ENCODE measurements around the gene CNGB1. TPM values are rescaled to one million over a fixed set of nuclear protein-coding genes. Genes with fewer than 3 reads are reported as not detected.

CNGB1 gene
- total RNA-seq, 1 donor: not detected

DNA sequence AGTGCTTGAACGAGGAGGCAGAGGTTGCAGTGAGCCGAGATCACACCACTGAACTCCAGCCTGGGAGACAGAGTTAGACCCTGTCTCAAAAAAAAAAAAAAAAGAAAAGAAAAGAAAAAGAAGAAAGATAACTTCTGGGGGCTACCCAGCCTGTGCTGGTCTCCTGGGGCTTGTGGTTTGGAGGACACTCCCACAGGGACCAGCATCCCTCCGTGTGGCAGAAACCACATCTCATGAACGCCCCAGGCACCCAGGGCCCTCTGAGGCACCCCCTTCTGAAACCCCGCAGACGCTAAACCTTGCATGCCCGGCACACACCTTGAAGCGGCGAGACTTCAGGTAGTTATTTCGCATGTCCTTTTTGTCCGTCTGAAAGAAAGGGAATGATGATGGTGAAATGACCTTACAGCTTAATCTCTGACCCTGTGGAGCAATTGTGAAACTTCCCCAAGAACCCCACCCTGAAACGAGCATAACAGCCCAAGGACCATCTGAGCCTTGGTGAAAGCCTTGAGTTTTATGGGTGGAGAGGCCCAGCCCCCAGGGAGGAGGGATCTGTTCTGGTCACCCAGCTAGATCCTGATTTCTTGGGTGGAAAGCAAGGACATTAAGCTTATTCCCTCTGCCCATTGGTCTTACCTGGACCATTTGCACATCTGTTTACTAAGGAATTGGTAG is 55.0 kb downstream of the CNGB1 start:
- Histone ChIP-seq H3K27me3 (ENCODE audit: insufficient read depth, low read length) (peaks cover 26% of the 10 kb centered on the region), H3K4me1 (ENCODE audit: insufficient read depth, low read length) (no peaks in the 10 kb centered on the region), H3K4me3 (ENCODE audit: insufficient read depth, low read length) (no peak overlapping the region), H3K4me2 (ENCODE audit: insufficient read depth, low read length) (no peak overlapping the region), H3K36me3 (ENCODE audit: insufficient read depth, low read length) (no peaks in the 10 kb centered on the region), H3K27ac (ENCODE audit: low read depth, low read length) (no peak overlapping the region), H2AFZ (ENCODE audit: low read length) (no peak overlapping the region), H3K79me2 (ENCODE audit: insufficient read depth, low read length) (no peaks in the 10 kb centered on the region), H3K9me3 (ENCODE audit: low read depth, low read length) (no peaks in the 10 kb centered on the region), H4K20me1 (ENCODE audit: insufficient read depth, low read length) (no peaks in the 10 kb centered on the region)
- no peak for DNase-seq (ENCODE audit: insufficient read length, low spot score, missing footprints)
- TF ChIP-seq, protein P1, sequence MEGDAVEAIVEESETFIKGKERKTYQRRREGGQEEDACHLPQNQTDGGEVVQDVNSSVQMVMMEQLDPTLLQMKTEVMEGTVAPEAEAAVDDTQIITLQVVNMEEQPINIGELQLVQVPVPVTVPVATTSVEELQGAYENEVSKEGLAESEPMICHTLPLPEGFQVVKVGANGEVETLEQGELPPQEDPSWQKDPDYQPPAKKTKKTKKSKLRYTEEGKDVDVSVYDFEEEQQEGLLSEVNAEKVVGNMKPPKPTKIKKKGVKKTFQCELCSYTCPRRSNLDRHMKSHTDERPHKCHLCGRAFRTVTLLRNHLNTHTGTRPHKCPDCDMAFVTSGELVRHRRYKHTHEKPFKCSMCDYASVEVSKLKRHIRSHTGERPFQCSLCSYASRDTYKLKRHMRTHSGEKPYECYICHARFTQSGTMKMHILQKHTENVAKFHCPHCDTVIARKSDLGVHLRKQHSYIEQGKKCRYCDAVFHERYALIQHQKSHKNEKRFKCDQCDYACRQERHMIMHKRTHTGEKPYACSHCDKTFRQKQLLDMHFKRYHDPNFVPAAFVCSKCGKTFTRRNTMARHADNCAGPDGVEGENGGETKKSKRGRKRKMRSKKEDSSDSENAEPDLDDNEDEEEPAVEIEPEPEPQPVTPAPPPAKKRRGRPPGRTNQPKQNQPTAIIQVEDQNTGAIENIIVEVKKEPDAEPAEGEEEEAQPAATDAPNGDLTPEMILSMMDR (IDR thresholded peaks at IDR 0.05; ENCODE audit: extremely low read depth, low read depth, low read length): no peak

GRCh38 chr16:57915267-57915666 is 55.7 kb downstream of the CNGB1 start:
- Histone ChIP-seq H3K4me3 (ENCODE audit: insufficient read depth, low read length) (no peak overlapping the region), H4K20me1 (ENCODE audit: insufficient read depth, low read length) (no peaks in the 10 kb centered on the region), H3K79me2 (ENCODE audit: insufficient read depth, low read length) (no peaks in the 10 kb centered on the region), H3K27me3 (ENCODE audit: insufficient read depth, low read length) (peaks cover 26% of the 10 kb centered on the region), H3K27ac (ENCODE audit: low read depth, low read length) (no peak overlapping the region), H3K4me1 (ENCODE audit: insufficient read depth, low read length) (no peaks in the 10 kb centered on the region), H3K9me3 (ENCODE audit: low read depth, low read length) (no peaks in the 10 kb centered on the region), H3K4me2 (ENCODE audit: insufficient read depth, low read length) (no peak overlapping the region), H2AFZ (ENCODE audit: low read length) (no peak overlapping the region), H3K36me3 (ENCODE audit: insufficient read depth, low read length) (no peaks in the 10 kb centered on the region)
- TF ChIP-seq, protein P1 (IDR thresholded peaks at IDR 0.05; ENCODE audit: extremely low read depth, low read depth, low read length): no peak
- no peak for DNase-seq (ENCODE audit: insufficient read length, low spot score, missing footprints)

DNA sequence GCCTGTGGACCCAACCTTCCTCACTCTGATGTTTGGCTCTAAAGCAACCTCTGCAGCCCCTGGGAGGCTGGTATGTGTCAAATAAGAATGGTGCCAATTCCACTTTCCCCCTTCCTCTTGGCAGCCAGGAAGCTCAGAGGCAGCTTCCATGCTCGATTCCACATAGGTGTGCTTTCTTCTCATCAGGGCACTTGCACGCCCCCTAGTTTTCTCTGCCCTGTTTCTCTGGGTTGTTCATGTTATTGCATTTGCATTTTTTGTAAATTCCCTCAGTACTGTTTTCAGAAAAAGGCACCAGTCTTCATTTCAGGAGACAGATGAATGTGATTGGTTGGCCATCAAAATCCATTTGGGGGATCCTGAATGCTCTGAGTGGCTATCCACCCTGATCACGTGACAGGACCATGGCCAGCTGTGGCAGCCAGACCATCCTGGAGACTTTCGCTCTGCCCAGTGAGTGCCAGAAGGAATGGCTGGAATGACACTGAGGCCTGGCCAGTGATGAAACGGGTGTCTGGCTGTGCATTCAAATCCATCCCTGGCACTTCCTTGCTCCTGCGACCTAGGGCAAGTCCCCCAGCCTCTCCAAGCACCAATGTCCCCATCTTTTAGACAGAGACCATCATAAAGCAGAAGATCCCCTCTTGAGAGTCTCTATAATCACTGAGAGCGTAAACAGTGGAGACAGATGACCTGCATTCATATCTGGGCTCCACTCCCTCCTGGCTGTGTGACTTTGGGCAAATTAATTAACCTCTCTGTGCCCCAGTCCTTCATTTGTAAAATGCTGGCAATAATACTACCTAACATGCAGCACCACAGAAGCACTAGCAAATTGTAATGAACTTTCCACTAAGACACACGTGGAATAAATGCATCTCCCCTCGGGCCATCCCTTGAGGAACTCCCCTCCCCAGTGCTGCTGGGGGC is 56.4 kb downstream of the CNGB1 start:
- H3K79me2 ChIP-seq (ENCODE audit: insufficient read depth, low read length): no peaks in the 10 kb centered on the region
- TF ChIP-seq, protein P1 (IDR thresholded peaks at IDR 0.05; ENCODE audit: extremely low read depth, low read depth, low read length): no peak
- no peak overlapping the region for H2AFZ ChIP-seq (ENCODE audit: low read length)

More for the DNA sequence above, 56.4 kb downstream of the CNGB1 start:
- Histone ChIP-seq H3K4me1 (ENCODE audit: insufficient read depth, low read length) (no peaks in the 10 kb centered on the region), H3K4me2 (ENCODE audit: insufficient read depth, low read length) (no peak overlapping the region), H3K4me3 (ENCODE audit: insufficient read depth, low read length) (no peak overlapping the region), H3K9me3 (ENCODE audit: low read depth, low read length) (no peaks in the 10 kb centered on the region), H3K27me3 (ENCODE audit: insufficient read depth, low read length) (peaks cover 26% of the 10 kb centered on the region), H4K20me1 (ENCODE audit: insufficient read depth, low read length) (no peaks in the 10 kb centered on the region), H3K27ac (ENCODE audit: low read depth, low read length) (no peak overlapping the region), H3K36me3 (ENCODE audit: insufficient read depth, low read length) (no peaks in the 10 kb centered on the region)
- DNase-seq (ENCODE audit: insufficient read length, low spot score, missing footprints): no peak
